GM19035 (cell line): Measurements from ENCODE around the gene LAD1.

Experiments used
- ATAC-seq: cut with Tn5 transposase; IDR thresholded peaks from one replicate; pipeline ENCODE4 v1.9.1; 2021; ENCODE audit not compliant: unreplicated experiment

The LAD1 gene

GRCh38 chr1:201419256-201419655, 20.1 kb upstream of the LAD1 start:
- ATAC-seq, result no peak

GRCh38 chr1:201418461-201418860, 19.3 kb upstream of the LAD1 start:
- ATAC-seq, result no peak

- no peak for ATAC-seq
These were observed 15.1 kb upstream of the LAD1 start for GRCh38 chr1:201414051-201414738.

GRCh38 chr1:201411292-201411691, 12.2 kb upstream of the LAD1 start:
- no peak for ATAC-seq

GRCh38 chr1:201409440-201409839, 10.3 kb upstream of the LAD1 start:
- ATAC-seq, result no peak

GRCh38 chr1:201408834-201409200, 9.7 kb upstream of the LAD1 start:
- no peak for ATAC-seq

- peak; percentile 42 for ATAC-seq
These were observed 9.2 kb upstream of the LAD1 start for GRCh38 chr1:201408176-201408833.

GRCh38 chr1:201406831-201407406, 7.8 kb upstream of the LAD1 start:
- ATAC-seq, result no peak

GRCh38 chr1:201405484-201405831, 6.3 kb upstream of the LAD1 start:
- ATAC-seq, result no peak

- no peak for ATAC-seq
These were observed 5.8 kb upstream of the LAD1 start for GRCh38 chr1:201404722-201405483.

- no peak for ATAC-seq
These were observed 4.9 kb upstream of the LAD1 start for GRCh38 chr1:201404055-201404454.

- no peak for ATAC-seq
These were observed 4.2 kb upstream of the LAD1 start for GRCh38 chr1:201403359-201403758.

GRCh38 chr1:201401700-201402099, 2.6 kb upstream of the LAD1 start:
- ATAC-seq, result no peak

GRCh38 chr1:201400852-201401230, 1.7 kb upstream of the LAD1 start:
- no peak for ATAC-seq

- ATAC-seq, result no peak
These were observed 1.2 kb upstream of the LAD1 start for GRCh38 chr1:201400212-201400851.

- no peak for ATAC-seq
These were observed 415 bp upstream of the LAD1 start for GRCh38 chr1:201399352-201400126.

- ATAC-seq, result no peak
These were observed 1.4 kb downstream of the LAD1 start for GRCh38 chr1:201397675-201398074.

- no peak for ATAC-seq
These were observed 2.2 kb downstream of the LAD1 start for GRCh38 chr1:201396861-201397464.

- no peak for ATAC-seq
These were observed 3.2 kb downstream of the LAD1 start for GRCh38 chr1:201395936-201396335.

GRCh38 chr1:201394591-201394990, 4.5 kb downstream of the LAD1 start:
- ATAC-seq, result no peak
